DMS153 treated with DMSO at 0.1 percent for 48 hours (cell line): ENCODE data around the gene RCBTB2.

Experiments
- DNase-seq: peaks from one replicate; lab custom pipeline; 2025; ENCODE audit not compliant: unreplicated experiment; lab: John Stamatoyannopoulos, UW

Gene RCBTB2

DNA sequence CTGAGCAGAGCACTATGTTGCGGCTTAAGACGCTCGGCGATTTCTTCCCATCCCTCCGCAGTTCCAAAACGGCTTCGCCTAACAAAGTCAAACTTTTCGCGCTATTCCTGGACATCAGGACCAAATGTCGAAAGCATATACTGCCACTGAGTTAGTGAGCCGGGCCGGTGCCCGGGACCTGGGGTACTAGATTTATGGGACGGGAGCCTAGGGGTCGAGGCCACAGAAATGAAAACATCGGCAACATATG lies 699 bp downstream of the RCBTB2 start:
- DNase-seq: peak; percentile 72

DNA sequence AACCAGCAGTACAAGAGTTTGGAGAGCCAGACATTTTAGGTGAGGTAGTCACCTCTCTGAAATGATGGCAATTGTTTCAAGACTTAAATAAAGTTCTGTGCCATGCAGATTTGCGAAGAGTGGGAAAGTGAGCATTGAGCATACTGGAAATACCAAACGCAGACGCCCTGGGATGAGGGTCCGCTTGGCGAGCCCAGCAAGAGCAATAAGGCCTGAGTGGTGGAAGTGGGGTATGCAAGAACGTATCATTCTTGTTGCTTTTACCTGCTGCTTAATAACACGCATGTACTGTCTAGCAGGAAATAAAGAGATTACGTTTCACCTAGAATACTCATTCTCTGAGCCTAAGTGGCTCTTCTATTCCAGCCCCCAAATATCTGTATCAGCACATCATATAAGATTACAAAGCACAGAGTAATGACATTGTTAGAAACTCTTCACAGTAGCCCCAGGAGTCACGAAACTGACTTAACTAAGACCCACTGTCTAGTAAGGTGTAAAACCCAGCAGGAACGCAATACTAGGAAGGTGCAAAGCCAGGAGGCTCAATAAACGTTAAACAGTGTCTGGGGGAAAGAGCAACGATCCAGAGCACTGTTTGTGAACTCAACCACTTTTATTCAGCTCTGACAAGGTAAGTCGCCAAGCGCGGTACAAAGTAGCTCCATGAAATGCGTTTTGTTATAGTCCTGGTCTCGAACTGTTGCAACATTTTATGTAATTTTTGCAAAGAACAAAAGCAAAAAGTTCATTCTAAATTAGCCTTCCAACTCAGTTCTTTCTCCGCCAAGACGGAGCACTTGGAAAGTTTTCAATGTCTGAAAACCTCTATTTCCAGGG lies 1.2 kb downstream of the RCBTB2 start:
- peak; percentile 72 for DNase-seq

DNA sequence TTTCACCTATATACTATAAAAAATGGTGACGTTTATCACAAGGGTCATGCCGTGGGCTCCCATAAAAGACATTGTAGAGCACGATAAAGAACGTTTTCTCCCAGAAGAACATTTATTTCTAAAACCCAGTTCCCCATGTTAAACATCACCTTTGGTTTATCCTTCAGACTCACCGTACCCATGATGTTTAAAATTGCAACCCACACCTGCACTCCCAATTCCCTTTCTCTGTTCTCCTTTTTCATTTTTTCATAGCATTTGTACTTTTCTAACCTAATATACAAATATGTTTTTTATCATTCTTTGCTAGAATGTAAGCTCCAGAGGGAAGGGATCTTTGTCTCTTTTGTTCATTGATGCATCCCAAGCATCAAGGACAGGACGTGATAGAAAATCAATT lies 2.0 kb downstream of the RCBTB2 start:
- DNase-seq: no peak

DNA sequence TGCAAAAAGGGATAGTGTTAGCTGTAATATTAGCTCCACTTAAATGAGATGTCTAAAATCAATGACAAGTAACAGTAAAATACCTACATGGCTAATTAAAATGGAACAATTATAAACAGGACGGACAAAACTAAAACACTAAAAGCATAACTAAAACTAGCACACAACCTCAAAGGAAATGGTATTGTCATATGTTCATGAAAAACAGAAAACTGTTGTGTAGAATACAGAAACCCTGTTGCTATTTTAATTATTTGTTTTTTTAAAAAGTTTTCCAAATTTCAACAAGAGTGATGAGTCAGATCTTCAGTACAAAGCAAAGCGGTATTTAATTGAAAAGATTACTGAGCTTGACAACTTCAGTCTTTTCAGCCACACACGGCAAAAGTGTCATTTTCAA lies 4.2 kb downstream of the RCBTB2 start:
- DNase-seq: no peak

DNA sequence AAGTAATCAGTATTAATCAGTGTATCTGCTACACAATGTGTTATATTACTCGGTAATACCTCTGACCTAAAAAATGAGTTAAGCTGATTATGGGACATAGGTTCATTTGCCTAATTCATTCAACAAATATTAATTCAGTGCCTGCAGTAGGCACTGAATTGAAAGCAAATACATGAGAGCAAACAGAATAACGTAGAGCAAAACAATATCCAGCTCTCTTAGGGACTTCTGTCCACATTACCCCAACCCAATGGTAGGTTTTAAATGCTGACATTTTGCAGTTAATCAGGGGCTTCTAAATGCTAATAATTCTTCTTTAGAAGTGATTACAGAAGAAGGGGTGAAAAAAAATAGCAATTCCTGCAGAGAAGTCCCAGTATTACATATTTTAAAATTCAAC lies 4.9 kb downstream of the RCBTB2 start:
- DNase-seq: no peak

DNA sequence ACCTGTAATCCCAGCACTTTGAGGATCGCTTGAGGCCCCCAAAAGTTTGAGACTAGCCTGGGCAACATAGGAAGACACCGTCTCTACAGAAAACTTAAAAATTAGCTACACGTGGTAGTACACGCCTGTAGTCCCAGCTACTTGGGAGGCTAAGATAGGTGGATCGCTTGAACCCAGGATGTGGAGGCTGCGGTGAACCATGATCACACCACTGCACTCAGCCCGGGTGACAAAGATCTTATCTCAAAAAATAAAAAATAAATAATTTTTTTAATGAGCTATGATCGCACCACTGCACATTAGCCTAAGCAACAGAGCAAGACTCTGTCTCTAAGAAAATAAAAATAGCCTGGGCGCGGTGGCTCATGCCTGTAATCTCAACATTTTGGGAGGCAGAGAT lies 6.6 kb downstream of the RCBTB2 start:
- no peak for DNase-seq

DNA sequence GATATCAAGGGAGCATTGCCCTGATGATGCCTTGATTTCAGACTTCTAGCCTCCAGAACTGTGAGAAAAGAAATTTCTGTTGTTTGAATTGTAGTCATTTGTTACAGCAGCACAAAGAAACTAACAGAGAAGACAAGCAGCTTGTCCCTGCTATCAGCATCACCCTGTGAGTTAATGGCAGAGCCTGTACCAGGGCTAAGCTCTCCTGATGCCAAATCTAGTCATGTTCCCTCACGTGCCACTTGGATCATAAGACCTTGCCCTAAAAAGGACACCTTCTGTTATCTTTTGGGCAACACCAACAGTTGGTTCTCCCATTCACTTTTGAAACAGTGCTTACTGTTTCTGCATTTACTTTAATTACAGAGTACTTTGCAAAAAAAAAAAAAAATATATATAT lies 14.8 kb downstream of the RCBTB2 start:
- DNase-seq: no peak

DNA sequence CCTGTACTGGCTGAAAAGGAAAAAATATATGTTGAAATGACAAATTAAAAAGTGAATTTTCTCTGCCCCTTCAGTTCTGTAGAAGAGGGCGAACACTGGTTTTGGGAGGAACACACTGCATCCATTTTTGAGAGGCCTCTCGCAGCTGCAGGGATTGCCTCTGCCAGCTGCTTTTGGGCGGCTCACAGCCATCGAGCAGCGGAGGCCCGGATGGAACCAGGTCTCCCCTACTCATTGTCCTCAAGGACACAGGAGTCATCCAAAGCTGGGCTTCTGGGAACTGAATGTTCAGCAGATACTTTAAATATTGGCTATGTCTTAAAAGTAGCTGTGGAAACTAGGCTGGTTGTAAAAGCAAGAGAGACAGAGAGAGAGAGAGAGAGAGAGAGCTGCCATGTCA lies 17.1 kb downstream of the RCBTB2 start:
- no peak for DNase-seq

DNA sequence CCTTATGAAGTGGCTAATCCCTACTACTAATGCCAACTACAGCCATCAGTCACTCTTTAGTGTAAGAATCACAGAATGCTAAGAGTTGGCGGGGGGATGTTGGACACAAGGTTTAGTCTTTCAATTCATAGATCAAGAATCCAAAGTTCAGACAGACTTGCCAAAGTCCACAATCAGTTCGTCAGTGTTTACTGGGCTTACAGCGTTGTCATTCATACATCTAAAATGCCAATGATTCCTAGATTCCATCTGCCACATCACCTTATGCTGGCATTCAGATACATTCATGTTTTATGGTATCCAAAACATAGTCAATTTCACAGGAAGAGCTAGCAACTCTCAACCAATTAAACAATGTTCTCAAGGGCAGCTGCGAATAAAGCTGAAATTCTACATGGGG lies 18.1 kb downstream of the RCBTB2 start:
- DNase-seq: no peak

DNA sequence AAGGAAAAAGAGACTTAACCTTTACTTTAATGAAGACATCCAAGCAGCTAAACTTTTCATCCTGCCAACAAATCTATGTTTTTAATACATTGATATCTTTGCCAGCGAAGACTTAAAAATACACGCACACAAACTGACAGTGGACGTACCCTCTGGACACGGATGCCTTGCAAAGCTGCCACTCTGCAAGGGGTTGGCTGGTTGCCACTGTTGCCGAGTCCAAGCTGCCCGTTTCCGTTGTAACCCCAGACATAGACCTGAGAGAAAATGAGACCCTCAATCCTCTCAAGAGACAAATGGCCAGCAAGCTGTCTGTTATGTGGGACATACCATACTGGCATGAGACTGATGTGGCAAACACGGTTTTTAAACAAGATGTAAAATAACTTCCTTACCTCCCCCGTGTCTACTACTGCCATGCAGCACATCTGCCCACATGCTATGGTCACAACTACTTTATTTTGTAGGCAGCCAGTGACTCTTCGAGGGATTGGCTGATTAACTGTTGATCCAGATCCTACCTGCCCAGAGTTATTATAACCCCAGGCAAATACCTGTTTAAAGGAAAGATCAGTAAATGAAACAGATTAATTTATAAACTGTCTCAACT lies 21.2 kb downstream of the RCBTB2 start:
- no peak for DNase-seq

DNA sequence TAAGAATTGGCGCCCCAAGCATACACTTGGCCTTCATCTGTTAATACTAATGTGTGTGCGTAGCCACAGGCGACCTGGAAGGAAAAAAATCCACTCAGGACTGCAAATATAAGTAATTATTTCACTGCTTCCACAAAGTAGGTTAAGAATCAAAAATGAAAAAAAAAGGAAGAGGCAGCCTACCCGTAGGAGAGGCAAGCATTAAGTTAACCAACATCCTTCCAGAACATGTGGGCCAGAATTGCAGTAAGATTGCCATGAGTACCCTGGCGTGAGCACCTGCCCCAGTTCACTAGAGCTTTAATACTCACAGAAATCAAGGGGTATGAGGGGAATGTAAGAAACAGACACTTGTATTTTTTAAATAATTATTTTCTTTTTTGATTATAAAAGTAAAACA lies 22.2 kb downstream of the RCBTB2 start:
- DNase-seq: no peak

DNA sequence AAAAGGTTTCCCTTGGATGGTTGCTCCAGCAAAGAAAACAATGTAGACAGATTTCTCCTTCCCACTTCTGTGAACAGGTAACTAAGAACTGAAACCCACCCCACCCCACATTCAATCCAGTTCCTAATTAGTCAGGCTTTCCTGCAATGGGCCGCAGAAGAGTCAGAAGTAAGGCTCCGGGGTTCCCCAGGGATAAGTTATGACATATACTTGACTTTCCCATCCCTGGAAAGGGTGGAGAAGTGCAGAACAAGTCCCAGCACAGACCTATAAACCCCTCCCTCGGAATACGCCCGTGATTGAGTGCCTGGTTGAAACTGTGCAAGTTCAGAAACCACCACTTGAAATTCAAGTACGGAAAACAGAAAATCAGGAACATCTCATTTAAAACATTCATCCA lies 24.9 kb downstream of the RCBTB2 start:
- DNase-seq: no peak

DNA sequence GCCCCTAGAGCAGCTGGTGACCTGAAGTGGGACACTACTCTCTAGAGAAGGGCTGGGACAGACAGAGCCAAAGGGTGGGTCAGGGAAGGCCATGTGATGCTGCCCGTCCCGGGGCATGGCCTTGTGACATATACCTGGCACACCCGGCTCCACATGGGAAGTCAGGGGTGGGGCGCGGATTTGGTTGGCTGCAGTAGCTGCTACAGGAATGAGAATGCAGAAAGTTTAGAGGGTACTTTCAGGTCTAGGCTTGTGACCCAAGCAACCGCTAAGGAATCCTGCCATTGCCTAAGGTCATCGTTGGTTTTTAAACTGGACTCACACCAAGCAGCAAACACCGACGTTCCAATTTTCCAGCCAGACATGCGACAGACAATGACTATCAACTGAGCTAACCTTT lies 25.9 kb downstream of the RCBTB2 start:
- DNase-seq: no peak

DNA sequence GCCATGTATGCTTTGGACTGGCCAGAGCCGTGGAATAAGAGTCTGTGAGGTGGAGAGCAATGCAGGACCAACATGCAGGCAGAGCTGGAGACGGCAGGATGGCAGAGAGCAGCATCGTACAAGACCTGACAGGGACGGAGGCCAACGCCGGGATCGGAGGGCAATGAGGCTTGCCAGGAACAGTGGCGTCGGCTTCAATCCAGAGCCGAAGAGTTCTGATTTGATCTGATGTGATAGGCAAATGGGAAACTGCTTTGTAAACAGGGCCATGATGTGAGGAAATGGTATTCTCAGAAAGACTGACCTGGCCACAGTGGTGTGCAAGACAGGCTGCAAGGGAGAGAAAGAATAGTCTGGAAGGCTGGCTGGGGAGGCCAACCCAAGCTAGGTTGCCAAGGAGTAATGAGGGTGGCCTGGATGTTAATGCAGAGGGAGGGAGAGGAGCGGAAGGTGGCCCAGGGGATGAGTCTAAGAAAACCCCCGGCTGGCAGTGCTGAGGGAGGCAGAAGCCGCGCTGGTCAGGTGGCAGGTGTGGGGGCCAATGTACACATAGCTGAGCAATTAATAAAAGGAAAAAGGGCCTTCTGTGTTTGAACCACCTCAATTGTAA lies 26.7 kb downstream of the RCBTB2 start:
- no peak for DNase-seq

DNA sequence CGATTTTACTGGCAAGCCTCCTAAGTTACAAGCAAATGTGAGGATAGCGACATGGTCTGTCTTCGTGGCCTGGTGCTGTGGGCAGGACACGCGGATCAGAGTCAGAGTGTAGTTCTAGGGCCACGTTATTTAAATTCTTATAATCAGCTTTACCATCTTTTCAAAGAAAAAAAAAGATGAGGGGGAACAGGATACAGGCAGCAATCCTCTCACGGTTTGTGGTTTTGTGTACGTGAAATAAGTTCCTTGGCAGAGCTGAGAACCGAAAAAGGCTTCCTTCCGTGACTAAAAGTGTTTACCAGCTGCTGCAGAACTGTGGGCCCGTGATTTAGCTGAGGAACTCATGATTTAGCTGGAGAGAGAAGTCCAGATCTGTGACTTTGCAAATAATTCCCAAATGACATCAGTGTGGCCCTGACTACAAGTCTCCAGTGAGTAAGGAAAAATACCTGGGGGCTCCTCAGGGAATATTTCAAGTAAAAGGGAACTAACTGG lies 27.2 kb downstream of the RCBTB2 start:
- DNase-seq: no peak

DNA sequence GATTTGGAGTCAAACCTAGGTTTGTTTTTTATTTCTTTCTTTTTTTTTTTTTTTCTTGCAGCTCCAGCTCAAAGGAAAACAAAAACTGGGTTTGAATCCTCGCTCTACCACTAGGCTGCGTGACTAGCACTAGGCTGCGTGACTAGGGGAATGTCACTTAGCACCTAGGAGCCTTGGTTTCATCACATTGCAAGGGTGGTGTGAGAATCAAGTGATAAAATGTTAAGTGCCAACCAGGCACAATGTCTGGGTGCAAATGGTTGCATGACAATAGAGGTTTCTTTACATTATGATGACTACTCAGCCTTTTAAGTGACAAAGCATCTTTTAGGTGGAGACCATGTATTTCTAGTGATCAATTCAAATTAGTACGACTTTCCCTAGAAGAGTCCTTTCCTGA lies 27.9 kb downstream of the RCBTB2 start:
- no peak for DNase-seq

DNA sequence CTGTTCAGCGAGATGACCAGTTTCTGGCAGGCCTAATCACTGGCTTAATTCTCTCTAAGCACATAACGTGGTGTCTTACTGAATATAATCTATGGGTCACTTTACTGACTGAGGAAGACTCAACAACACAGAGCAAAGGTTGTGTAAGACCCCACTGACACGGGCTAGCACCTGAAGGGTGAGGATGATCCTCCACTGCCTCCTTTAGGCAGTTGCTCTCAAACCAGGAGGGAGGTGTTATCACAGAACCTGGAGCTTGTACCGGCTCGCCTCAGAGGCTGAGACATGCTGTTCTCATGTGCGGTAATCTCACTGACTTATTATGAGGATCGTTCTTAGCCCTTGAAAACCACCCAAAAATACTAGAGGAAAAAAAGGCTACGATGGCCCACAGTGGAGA lies 28.3 kb downstream of the RCBTB2 start:
- DNase-seq: no peak

DNA sequence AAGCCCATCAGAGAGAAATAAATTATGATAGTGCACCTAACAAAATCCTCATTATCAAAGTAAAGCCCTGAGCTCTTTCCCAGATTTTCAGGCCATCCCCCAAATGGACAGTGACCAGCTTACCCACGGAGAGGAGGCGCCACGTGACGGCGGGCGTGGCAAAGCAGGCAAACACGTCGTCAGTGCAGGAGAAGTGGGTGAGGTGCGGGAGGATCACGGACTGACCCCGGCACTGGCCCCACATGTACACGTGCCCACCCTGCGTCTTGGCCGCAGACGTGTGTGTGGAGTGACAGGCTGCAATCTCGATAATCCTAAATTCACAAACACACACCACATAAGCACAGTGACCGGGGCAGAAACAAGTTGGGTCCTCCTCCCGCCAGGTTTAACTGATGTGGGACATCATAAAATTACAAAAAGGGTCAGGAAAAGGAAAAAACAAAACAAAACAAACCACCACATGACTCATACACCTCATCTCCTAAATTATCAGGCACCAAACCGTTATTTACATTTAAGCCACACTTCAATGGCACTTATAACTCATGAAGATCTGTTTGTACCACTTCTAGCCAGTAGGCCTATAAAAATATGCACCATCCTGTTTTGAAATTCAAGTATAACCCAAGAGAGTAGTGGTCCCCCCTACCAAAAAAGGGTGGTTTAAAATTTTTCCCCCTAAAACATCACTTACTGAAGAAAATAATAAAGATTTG lies 30.1 kb downstream of the RCBTB2 start:
- no peak for DNase-seq

DNA sequence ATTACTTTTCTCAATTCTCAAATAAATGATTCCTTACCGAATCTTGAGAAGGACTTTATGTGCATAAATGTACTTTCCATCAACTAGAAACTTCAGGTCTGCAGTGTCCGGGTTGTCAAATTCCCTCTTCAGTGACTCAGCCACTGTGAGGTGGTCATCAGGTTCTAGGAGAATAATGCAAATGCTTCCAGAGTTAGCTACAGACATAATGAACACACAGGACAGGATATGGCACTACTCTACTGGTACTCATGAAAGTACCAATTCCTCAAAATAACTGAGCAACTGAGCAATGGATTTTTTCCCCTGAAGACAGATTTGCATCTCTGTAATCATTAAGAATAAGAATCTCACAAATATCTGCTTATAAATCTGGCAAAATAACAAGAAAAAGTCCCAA lies 31.2 kb downstream of the RCBTB2 start:
- no peak for DNase-seq

DNA sequence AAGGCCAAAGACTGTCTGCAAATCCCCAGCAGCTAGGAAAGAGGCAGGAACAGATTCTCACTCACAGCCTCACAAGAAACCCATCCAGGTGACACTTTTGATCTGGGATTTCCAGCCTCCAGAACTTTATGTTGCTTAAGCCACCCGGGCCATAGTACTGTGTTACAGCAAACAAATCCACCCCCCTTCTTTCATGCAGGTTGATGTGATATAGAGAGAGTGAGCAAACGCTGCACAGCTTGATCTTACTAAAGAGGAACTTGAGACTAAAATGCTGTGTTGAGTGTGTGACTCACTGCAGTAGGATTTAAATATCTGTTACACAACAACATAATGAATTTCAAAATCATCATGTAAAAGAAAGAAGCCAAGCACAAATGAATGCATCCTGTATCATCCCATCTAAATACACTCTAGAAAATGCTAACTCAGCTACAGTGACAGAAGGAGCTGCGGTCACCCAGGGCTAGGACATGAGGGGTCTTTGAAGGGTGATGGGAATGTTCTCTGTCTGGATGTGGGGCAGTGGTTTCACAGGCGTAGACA lies 32.2 kb downstream of the RCBTB2 start:
- DNase-seq: no peak

DNA sequence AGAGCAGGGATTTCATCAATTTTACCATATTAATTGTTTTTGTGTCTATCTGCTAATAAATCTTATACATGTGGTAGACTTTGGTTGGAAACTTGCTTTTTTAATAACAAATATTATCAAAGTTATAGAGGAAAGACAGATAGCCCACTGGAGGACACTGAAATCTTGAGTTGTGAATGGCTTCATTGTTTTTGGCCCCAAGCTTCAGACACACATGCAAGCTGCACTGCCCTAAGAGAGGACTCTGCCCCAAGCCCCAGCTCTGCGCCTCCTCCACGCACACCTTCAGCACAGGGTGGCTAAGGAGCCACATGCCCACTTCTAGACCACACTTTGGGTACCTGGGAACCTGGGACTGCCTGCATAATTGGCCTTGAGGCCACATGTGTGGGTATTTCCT lies 35.2 kb downstream of the RCBTB2 start:
- no peak for DNase-seq
